GM12801 (cell line): Measurements from ENCODE around the gene MAP7D2.

Source experiments
- TF ChIP-seq, protein P1 (sequence below): IDR thresholded peaks from one replicate; pipeline ENCODE4 v1.5.1; 2011; ENCODE audit warnings: control low read depth; ENCODE audit not compliant: insufficient read length; ENCODE audit errors: extremely low read depth

Gene MAP7D2

DNA sequence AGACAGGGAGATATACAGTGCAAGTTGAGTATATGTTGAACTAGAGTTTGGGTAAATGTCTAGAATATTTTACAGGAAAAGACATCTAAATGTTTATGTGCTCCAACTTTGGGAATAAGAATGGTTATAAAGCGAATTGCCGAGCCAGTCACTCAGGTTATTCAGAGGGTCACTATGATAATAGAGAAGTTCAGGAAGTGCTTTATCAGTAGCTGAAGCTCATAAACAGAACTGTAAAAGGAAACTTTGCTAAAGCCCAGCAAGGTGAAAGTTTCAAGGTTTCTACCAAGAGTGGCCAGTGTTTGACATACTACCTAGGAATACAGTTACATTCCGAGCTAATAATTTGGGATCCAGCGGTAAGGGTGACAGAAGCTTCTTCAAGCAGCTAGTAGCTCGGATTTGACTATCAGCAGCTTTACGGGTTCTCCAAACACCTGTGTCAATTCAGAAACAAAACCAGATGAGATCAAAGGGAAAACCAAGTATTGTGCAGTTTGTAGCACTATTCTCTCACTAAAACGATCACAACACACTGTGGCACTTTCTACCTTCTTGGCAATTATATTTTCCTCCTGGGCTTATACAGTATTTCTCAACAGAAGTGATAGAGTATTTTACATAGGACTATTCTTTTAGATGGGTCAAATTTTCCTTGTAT is 108.6 kb downstream of the MAP7D2 start:
- TF ChIP-seq, protein P1, sequence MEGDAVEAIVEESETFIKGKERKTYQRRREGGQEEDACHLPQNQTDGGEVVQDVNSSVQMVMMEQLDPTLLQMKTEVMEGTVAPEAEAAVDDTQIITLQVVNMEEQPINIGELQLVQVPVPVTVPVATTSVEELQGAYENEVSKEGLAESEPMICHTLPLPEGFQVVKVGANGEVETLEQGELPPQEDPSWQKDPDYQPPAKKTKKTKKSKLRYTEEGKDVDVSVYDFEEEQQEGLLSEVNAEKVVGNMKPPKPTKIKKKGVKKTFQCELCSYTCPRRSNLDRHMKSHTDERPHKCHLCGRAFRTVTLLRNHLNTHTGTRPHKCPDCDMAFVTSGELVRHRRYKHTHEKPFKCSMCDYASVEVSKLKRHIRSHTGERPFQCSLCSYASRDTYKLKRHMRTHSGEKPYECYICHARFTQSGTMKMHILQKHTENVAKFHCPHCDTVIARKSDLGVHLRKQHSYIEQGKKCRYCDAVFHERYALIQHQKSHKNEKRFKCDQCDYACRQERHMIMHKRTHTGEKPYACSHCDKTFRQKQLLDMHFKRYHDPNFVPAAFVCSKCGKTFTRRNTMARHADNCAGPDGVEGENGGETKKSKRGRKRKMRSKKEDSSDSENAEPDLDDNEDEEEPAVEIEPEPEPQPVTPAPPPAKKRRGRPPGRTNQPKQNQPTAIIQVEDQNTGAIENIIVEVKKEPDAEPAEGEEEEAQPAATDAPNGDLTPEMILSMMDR, result no peak

- TF ChIP-seq, protein P1, result no peak
Measured at GRCh38 chrX:20005883-20006282, 110.8 kb downstream of the MAP7D2 start.

- TF ChIP-seq, protein P1, result no peak
Measured at GRCh38 chrX:20001588-20001987, 115.1 kb downstream of the MAP7D2 start.

DNA sequence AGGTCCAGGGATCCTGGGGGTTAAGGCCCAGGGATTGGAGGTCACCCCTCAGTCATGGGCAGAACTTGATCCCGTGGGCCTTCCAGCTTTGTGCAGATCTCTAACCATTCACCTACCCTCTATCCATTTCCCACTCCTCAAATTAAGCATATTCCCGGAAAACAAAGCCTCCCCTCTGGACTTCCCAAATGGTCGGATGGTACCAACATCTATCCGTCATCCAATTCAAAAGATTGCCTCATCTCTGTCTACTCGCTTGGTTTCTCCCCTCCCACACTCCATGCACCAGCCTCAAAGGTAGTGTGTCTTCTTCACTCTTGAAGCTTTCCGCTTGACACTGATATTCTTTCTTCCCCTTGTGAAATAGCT is 125.4 kb downstream of the MAP7D2 start:
- TF ChIP-seq, protein P1, result no peak

DNA sequence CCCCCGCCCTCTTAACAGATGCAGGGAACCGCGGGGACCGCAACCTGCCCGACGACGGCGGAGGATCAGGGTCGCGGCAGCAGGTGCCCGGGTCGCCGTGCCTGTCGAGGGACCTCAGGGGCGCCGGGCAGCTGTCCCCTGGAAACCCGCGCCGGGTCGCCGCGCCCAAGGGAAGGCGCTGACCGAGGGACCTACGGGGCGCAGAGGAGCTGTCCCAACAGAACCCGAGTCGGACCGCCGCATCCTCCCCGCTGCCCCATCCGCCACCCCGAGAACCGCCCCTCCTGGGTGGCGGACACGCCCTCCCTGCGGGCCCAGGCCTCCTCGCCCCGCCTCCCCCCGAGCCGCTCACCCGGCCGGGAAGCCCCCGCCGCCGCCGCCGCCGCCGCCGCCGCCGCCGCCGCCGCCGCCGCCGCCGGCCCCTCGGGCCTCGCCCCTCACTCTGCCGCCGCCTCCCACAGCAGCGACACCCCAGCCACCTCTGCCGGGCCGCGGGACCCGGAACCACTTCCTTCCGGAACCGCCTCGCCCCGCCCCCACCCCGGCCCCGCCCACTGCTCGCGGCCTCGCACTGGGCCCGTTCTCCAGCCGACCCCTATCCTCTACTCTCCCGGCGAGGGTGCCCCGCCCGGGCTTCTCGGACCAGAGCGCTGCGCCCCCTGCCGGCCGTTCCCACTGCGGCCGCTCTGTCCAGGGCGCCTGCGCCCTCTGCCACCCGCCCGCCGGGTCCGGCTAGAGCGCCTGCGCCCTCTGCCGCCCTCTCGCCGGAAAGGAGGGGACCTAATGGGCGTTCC is 126.0 kb downstream of the MAP7D2 start, which contains the start of gene BCLAF3:
TSS of gene BCLAF3 (minus strand) at position 506 of the 794 bp plus-strand sequence. CDS start 20,797 bp downstream, outside the sequence.
- TF ChIP-seq, protein P1, result no peak

DNA sequence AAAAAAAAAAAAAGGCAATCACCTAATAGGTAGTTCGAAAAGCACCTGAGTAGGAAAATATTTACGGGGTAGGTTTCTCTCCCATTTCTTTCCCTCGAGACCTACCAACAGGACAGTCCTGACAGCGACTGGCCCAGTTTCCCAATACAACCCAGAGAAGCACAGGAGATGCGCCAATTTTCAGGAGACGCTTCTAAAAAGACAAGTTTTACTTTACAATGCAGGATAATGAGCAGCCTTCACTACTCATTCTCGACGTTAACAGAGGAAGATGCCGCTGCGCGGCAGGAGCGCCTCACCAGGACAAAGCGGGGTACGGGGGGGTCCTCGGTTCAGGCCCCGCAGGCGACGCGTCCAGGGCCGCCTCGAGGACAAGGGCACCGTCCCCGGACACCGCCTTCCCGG is 126.6 kb downstream of the MAP7D2 start:
- TF ChIP-seq, protein P1, result no peak

GRCh38 chrX:19987856-19988255 is 128.9 kb downstream of the MAP7D2 start:
- TF ChIP-seq, protein P1, result no peak
